ENCODE data around the gene SLC13A2. TPM values are rescaled to one million over a fixed set of nuclear protein-coding genes. Genes with fewer than 3 reads are reported as not detected.
"Not testable (repeated sequence)": the region's sequence is repeated elsewhere in the genome, so short reads cannot be mapped to it uniquely, and the experiment has no call there.

The SLC13A2 gene
- total and polyA plus RNA-seq, 10 donors: 0.03 TPM; not detected in 9

DNA sequence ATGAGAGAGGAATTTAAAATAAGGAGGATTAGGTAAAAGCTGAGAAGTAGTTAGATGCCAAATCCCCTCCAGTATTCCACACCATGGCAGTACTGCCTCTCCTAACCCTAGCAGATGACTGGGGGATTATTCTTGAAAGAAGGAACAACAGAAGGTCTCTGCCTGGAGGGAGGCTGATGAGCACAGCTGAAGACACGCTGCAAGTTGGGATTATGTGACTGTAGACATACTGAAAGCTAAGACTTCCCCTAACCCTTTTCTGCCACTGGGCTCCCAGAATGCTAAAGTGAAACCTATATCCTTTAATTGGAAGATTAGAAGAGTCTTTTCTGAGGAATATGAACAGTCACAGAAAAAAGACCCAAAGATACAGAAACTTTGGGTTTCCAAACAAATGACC lies 39.7 kb upstream of the SLC13A2 start:
- WGBS, 5 donors: 54 to 80% (median 64%) methylated on average over 1 of the region's 1 CpG
- H3K36me3 ChIP-seq: no peaks in the 10 kb centered on the region
- H3K4me1 ChIP-seq: no peaks in the 10 kb centered on the region
- H3K27ac ChIP-seq: no peak overlapping the region
- intact Hi-C loops (cut with DNase I; ENCODE audit: low total_unique reads): no loop called here
- H3K9me3 ChIP-seq: no peaks in the 10 kb centered on the region
- H3K27me3 ChIP-seq (replicated peaks in 1 of 7): peaks cover 0 to 7% (median 0%) of the 10 kb centered on the region in 7 donors
- no peak overlapping the region for H3K4me3 ChIP-seq
- DNase-seq: no peak
- TF ChIP-seq, protein P1, sequence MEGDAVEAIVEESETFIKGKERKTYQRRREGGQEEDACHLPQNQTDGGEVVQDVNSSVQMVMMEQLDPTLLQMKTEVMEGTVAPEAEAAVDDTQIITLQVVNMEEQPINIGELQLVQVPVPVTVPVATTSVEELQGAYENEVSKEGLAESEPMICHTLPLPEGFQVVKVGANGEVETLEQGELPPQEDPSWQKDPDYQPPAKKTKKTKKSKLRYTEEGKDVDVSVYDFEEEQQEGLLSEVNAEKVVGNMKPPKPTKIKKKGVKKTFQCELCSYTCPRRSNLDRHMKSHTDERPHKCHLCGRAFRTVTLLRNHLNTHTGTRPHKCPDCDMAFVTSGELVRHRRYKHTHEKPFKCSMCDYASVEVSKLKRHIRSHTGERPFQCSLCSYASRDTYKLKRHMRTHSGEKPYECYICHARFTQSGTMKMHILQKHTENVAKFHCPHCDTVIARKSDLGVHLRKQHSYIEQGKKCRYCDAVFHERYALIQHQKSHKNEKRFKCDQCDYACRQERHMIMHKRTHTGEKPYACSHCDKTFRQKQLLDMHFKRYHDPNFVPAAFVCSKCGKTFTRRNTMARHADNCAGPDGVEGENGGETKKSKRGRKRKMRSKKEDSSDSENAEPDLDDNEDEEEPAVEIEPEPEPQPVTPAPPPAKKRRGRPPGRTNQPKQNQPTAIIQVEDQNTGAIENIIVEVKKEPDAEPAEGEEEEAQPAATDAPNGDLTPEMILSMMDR (IDR thresholded peaks at IDR 0.05 in 8 of 11, conservative IDR thresholded peaks at IDR 0.05 in 3 of 11): no peak
- TF ChIP-seq POLR2A (IDR thresholded peaks at IDR 0.05): no peak
- TF ChIP-seq POLR2AphosphoS5 (IDR thresholded peaks at IDR 0.05): no peak

DNA sequence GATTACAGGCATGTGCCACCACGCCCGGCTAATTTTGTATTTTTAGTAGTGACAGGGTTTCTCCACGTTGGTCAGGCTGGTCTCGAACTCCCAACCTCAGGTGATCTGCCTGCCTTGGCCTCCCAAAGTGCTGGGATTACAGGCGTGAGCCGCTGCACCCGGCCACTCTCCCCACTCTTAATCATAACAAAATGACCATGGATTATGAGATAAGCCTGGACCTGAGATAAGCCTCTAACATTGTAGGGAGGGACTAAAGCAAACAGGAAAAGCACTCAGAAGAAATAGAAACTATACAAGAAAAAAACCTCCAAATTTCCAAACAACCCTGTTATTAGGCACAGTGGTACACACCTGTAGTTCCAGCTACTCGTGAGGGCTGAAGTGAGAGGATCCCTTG lies 39.1 kb upstream of the SLC13A2 start:
- DNase-seq; intact Hi-C loops (cut with DNase I; ENCODE audit: low total_unique reads); H3K4me1 ChIP-seq; H3K36me3 ChIP-seq; H3K27me3 ChIP-seq (replicated peaks in 1 of 7); H3K9me3 ChIP-seq; H3K27ac ChIP-seq; H3K4me3 ChIP-seq: not testable (repeated sequence)
- 68 to 82% (median 77%) methylated on average over 8 of the region's 8 CpGs for WGBS, 5 donors

DNA sequence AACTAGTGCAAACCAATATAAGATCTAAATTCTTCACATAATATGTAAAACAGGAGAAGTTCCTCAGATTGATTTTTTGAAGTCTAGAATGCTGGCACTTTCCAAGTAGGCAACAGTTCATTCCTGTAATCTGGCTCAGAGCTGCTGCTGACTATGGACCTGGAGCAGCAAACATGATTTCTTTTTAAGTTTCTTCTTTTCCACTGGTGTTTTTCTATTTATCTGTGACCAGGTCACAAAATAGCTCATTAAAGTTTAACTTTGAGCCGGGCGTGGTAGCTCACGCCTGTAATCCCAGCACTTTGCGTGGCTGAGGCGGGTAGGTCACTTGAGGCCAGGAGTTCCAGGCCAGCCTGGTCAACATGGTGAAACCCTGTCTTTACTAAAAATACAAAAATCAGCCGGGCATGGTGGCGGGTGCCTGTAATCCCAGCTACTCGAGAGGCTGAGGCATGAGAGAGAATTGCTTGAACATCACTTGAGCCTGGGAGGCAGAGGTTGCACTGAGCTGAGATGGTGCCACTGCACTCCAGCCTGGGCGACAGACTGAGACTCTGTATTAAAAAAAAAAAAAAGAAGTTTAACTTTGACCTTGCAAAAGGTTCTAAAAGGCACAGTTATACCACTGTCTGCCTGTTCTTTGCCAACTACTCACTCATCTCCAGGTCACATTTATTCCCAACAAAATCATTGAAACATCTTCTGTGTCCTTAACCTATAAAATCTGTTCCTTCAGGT lies 29.4 kb upstream of the SLC13A2 start:
- Histone ChIP-seq H3K27ac (no peak overlapping the region), H3K36me3 (no peaks in the 10 kb centered on the region), H3K27me3 (replicated peaks in 1 of 7) (peaks cover 0 to 10% (median 0%) of the 10 kb centered on the region in 7 donors), H3K9me3 (peaks cover 0 to 7% (median 5%) of the 10 kb centered on the region in 8 donors), H3K4me3 (no peak overlapping the region), H3K4me1 (no peaks in the 10 kb centered on the region)
- TF ChIP-seq POLR2A (IDR thresholded peaks at IDR 0.05) (no peak), POLR2AphosphoS5 (IDR thresholded peaks at IDR 0.05) (no peak)
- intact Hi-C loops (cut with DNase I; ENCODE audit: low total_unique reads): no loop called here
- 90 to 97% (median 93%) methylated on average over 9 of the region's 9 CpGs for WGBS, 5 donors
- no peak for DNase-seq

DNA sequence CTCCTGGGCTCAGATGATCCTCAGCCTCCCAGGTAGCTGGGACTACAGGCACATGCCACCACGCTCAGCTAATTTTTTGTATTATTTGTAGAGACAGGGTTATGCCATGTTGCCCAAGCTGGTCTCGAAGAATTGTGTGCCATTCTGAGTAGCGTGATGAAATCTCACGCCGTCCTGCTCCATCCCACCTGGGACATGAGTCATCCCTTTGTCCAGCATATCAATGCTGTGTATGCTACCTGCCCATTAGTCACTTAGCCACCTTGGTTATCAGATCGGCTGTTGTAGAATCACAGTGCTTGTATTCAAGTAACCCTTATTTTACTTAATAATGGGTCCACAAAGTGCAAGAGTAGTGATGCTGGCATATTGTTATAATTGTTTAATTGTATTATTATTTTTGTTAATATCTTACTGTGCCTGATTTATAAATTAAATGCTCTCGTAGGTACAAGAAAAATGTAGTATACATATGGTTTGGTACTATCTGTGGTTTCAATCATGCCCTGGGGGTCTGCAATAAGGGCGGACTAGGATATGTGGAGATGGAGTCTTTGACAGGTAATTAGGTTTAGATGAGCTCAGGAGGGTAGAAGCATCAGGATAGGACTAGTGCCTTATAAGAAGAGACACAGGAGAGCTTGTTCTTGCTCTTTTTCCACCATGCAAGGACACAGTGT lies 26.6 kb upstream of the SLC13A2 start:
- H3K9me3 ChIP-seq: peaks cover 0 to 7% (median 5%) of the 10 kb centered on the region in 8 donors
- WGBS, 5 donors: 85 to 93% (median 91%) methylated on average over 8 of the region's 8 CpGs
- DNase-seq: no peak
- TF ChIP-seq POLR2AphosphoS5 (IDR thresholded peaks at IDR 0.05) (no peak), POLR2A (IDR thresholded peaks at IDR 0.05) (no peak)
- TF ChIP-seq, protein P1 (IDR thresholded peaks at IDR 0.05 in 8 of 11, conservative IDR thresholded peaks at IDR 0.05 in 3 of 11): no peak
- H3K4me3 ChIP-seq: no peak overlapping the region
- no peaks in the 10 kb centered on the region for H3K4me1 ChIP-seq
- peaks cover 0 to 3% (median 0%) of the 10 kb centered on the region in 7 donors for H3K27me3 ChIP-seq (replicated peaks in 1 of 7)
- H3K27ac ChIP-seq: no peak overlapping the region
- intact Hi-C loops (cut with DNase I; ENCODE audit: low total_unique reads): no loop called here
- no peaks in the 10 kb centered on the region for H3K36me3 ChIP-seq

DNA sequence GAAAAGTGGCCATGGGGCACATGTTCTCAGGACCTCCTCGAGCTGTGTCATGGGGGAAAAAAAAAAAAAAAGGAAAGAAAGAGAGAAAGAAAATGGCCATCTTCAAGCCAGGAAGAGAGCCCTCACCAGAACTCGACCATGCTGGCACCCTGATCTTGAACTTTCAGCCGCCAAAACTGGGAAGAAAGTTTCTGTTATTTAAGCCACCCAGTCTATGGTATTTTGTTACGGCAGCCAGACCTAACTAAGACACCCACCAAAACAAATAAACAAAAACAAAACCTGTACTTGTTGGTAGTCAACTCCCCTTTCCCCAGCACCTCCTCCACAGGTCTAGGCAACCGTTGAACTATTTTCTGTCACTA lies 26.1 kb upstream of the SLC13A2 start:
- Histone ChIP-seq H3K9me3 (peaks cover 0 to 6% (median 4%) of the 10 kb centered on the region in 8 donors), H3K27ac (no peak overlapping the region), H3K4me1 (no peaks in the 10 kb centered on the region), H3K36me3 (no peaks in the 10 kb centered on the region), H3K27me3 (replicated peaks in 1 of 7) (peaks cover 0 to 3% (median 0%) of the 10 kb centered on the region in 7 donors), H3K4me3 (no peak overlapping the region)
- intact Hi-C loops (cut with DNase I; ENCODE audit: low total_unique reads): no loop called here
- TF ChIP-seq POLR2AphosphoS5 (IDR thresholded peaks at IDR 0.05) (no peak), POLR2A (IDR thresholded peaks at IDR 0.05) (no peak)
- TF ChIP-seq, protein P1 (IDR thresholded peaks at IDR 0.05 in 8 of 11, conservative IDR thresholded peaks at IDR 0.05 in 3 of 11): no peak
- 59 to 79% (median 76%) methylated on average over 5 of the region's 5 CpGs for WGBS, 5 donors
- no peak for DNase-seq

Data from spleen (tissue), 11 donors.